BE2C (cell line): ENCODE measurements around the gene GSKIP.

ENCODE experiments used
- DNase-seq: peaks from one replicate; pipeline ENCODE4 v3.0.0-alpha.2; 2020
- H3K27me3 ChIP-seq: fragments of 250-450 bp; sonication (Bioruptor Pico); 2 replicates; pipeline ENCODE4 v1.5.1; 2020; ENCODE audit warnings: mild to moderate bottlenecking
- H3K36me3 ChIP-seq: fragments of 250-450 bp; sonication (Bioruptor Pico); 2 replicates; pipeline ENCODE4 v1.5.1; 2020; ENCODE audit warnings: mild to moderate bottlenecking
- H3K4me1 ChIP-seq: fragments of 250-450 bp; sonication (Bioruptor Pico); 2 replicates; pipeline ENCODE4 v1.5.1; 2020
- H3K4me3 ChIP-seq: 2 replicates; pipeline ENCODE4 v1.5.1; 2011; ENCODE audit warnings: low read depth, low read length
- H3K9me3 ChIP-seq: fragments of 250-450 bp; sonication (Bioruptor Pico); 2 replicates; pipeline ENCODE4 v1.5.1; 2020
- CTCF ChIP-seq: IDR thresholded peaks from 2 replicates; pipeline ENCODE4 v1.5.1; 2012; ENCODE audit warnings: mild to moderate bottlenecking, low read depth, low read length

The GSKIP gene

GRCh38 chr14:96384053-96384452 is 20.7 kb downstream of the GSKIP start:
- TF ChIP-seq CTCF, result no peak
- no peak overlapping the region for H3K4me3 ChIP-seq
- no peaks in the 10 kb centered on the region for H3K9me3 ChIP-seq
- no peak for DNase-seq
- H3K27me3 ChIP-seq, result no peaks in the 10 kb centered on the region
- H3K4me1 ChIP-seq, result no peaks in the 10 kb centered on the region
- peaks cover 17% of the 10 kb centered on the region for H3K36me3 ChIP-seq

- peaks cover 17% of the 10 kb centered on the region for H3K36me3 ChIP-seq
- TF ChIP-seq CTCF, result no peak
- DNase-seq, result no peak
- no peak overlapping the region for H3K4me3 ChIP-seq
- no peaks in the 10 kb centered on the region for H3K9me3 ChIP-seq
- H3K27me3 ChIP-seq, result no peaks in the 10 kb centered on the region
- no peaks in the 10 kb centered on the region for H3K4me1 ChIP-seq
Observed at GRCh38 chr14:96384740-96385139, 21.4 kb downstream of the GSKIP start.

- Histone ChIP-seq H3K4me3 (no peak overlapping the region), H3K27me3 (no peaks in the 10 kb centered on the region), H3K4me1 (no peaks in the 10 kb centered on the region), H3K9me3 (no peaks in the 10 kb centered on the region), H3K36me3 (peaks cover 17% of the 10 kb centered on the region)
- no peak for TF ChIP-seq CTCF
- DNase-seq, result no peak
Observed at GRCh38 chr14:96385385-96385784, 22.1 kb downstream of the GSKIP start.

- H3K4me1 ChIP-seq, result peaks cover 4% of the 10 kb centered on the region; the same call in 1 of the 2 replicates
- no peak for DNase-seq
- no peaks in the 10 kb centered on the region for H3K27me3 ChIP-seq
Observed at GRCh38 chr14:96390965-96391292, 27.6 kb downstream of the GSKIP start.

GRCh38 chr14:96391293-96392118 is 28.2 kb downstream of the GSKIP start:
- Histone ChIP-seq H3K9me3 (no peaks in the 10 kb centered on the region), H3K27me3 (no peaks in the 10 kb centered on the region), H3K36me3 (no peaks in the 10 kb centered on the region), H3K4me1 (peaks cover 4% of the 10 kb centered on the region; the same call in 1 of the 2 replicates), H3K4me3 (peak overlapping the region; percentile 81)
- no peak for TF ChIP-seq CTCF
- DNase-seq, result peak; percentile 99

More at GRCh38 chr14:96390965-96391292, 27.6 kb downstream of the GSKIP start:
- Histone ChIP-seq H3K4me3 (peak overlapping the region; percentile 81), H3K9me3 (no peaks in the 10 kb centered on the region), H3K36me3 (no peaks in the 10 kb centered on the region)
- TF ChIP-seq CTCF, result no peak

GRCh38 chr14:96393071-96393691 is 29.9 kb downstream of the GSKIP start:
- no peaks in the 10 kb centered on the region for H3K36me3 ChIP-seq
- no peaks in the 10 kb centered on the region for H3K27me3 ChIP-seq
- DNase-seq, result no peak
- no peak for TF ChIP-seq CTCF
- peaks cover 4% of the 10 kb centered on the region; the same call in 1 of the 2 replicates for H3K4me1 ChIP-seq
- H3K4me3 ChIP-seq, result no peak overlapping the region
- no peaks in the 10 kb centered on the region for H3K9me3 ChIP-seq
